Fibroblast of pulmonary artery (primary cell): ENCODE results near the gene OTUD4.
"Not testable (repeated sequence)": the region's sequence is repeated elsewhere in the genome, so short reads cannot be mapped to it uniquely, and the experiment has no call there.

Experiments
- DNase-seq: peaks from one replicate; pipeline ENCODE4 v3.0.0-alpha.2; 2010; ENCODE audit warnings: low read depth
- H3K4me3 ChIP-seq: replicated peaks from 2 replicates; pipeline ENCODE4 v1.5.1; 2011; ENCODE audit warnings: low read depth, mild to moderate bottlenecking, control low read depth, low read length, moderate library complexity
- TF ChIP-seq, protein P1 (sequence below): IDR thresholded peaks from 2 replicates; pipeline ENCODE4 v1.5.1; 2011; ENCODE audit warnings: mild to moderate bottlenecking, control low read depth, low read length, inconsistent platforms; ENCODE audit errors: missing control alignments

The OTUD4 gene, protein sequence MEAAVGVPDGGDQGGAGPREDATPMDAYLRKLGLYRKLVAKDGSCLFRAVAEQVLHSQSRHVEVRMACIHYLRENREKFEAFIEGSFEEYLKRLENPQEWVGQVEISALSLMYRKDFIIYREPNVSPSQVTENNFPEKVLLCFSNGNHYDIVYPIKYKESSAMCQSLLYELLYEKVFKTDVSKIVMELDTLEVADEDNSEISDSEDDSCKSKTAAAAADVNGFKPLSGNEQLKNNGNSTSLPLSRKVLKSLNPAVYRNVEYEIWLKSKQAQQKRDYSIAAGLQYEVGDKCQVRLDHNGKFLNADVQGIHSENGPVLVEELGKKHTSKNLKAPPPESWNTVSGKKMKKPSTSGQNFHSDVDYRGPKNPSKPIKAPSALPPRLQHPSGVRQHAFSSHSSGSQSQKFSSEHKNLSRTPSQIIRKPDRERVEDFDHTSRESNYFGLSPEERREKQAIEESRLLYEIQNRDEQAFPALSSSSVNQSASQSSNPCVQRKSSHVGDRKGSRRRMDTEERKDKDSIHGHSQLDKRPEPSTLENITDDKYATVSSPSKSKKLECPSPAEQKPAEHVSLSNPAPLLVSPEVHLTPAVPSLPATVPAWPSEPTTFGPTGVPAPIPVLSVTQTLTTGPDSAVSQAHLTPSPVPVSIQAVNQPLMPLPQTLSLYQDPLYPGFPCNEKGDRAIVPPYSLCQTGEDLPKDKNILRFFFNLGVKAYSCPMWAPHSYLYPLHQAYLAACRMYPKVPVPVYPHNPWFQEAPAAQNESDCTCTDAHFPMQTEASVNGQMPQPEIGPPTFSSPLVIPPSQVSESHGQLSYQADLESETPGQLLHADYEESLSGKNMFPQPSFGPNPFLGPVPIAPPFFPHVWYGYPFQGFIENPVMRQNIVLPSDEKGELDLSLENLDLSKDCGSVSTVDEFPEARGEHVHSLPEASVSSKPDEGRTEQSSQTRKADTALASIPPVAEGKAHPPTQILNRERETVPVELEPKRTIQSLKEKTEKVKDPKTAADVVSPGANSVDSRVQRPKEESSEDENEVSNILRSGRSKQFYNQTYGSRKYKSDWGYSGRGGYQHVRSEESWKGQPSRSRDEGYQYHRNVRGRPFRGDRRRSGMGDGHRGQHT

DNA sequence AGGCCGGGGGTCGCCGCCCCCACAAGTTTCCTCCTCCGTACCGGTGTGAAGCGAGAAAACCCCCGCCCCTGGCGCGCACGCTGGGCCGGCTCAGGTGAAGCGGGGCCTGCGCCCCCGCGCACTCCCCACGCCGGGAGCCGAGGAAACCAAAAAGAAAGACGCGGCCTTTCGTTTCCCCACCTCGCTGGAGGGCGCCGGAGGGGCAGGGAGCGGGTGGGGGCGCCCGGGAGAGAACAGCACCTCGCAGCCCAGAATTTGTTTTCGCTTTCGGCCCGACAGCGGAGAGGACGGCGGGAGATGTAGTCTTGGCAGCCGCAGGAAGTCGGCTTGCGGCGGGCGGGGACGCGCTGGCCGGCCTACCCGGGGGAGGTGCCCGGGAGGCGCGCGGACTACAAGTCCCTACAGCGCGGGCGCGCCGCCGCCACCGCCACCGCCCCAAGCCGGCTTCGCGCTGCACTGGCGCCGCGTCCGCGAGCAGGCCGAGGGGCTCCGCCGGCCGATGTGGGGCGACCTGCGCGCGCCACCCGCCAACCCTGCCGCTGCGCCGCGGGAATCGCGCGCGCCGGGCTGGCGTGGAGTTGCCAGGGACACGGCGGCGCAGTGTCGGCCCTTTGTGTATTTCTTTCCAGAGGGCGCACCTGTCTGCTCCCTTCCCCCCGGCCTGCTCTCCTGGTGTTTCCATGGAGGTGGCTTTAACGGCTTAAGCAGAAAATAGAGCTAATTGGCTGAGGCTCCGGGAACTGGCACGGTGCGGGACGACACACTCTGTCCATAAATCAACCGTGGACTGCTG lies at the start of gene OTUD4:
Gene OTUD4 (minus strand): TSS at position 292 of the 793 bp plus-strand sequence. CDS start 616 bp downstream, outside the sequence.
- DNase-seq: peak; percentile 96
- H3K4me3 ChIP-seq: peak within 1 kb of the TSS; percentile 85
- TF ChIP-seq, protein P1, sequence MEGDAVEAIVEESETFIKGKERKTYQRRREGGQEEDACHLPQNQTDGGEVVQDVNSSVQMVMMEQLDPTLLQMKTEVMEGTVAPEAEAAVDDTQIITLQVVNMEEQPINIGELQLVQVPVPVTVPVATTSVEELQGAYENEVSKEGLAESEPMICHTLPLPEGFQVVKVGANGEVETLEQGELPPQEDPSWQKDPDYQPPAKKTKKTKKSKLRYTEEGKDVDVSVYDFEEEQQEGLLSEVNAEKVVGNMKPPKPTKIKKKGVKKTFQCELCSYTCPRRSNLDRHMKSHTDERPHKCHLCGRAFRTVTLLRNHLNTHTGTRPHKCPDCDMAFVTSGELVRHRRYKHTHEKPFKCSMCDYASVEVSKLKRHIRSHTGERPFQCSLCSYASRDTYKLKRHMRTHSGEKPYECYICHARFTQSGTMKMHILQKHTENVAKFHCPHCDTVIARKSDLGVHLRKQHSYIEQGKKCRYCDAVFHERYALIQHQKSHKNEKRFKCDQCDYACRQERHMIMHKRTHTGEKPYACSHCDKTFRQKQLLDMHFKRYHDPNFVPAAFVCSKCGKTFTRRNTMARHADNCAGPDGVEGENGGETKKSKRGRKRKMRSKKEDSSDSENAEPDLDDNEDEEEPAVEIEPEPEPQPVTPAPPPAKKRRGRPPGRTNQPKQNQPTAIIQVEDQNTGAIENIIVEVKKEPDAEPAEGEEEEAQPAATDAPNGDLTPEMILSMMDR: no peak

DNA sequence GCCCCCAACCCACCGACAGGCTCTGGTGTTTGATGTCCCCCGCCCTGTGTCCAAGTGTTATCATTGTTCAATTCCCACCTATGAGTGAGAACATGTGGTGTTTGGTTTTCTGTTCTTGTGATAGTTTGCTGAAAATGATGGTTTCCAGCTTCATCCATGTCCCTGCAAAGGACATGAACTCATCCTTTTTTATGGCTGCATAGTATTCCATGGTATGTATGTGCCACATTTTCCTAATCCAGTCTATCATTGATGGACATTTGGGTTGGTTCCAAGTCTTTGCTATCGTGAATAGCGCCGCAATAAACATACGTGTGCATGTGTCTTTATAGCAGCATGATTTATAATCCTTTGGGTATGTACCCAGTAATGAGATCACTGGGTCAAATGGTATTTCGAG lies 42.8 kb upstream of the OTUD4 start:
- DNase-seq, H3K4me3 ChIP-seq: not testable (repeated sequence)

DNA sequence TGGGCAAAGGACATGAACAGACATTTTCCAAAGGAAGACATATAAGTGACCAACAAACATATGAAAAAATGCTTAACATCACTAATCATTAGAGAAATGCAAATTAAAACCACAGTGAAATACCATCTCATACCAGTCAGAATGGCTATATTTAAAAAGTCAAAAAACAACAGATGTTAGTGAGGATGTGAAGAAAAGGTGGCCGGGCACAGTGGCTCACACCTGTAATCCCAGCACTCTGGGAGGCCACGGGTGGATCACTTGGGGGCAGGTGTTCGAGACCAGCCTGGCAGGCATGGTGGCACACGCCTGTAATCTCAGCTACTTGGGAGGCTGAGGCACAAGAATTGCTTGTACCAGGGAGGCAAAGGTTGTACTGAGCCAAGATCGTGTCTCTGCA lies 41.1 kb upstream of the OTUD4 start:
- not testable (repeated sequence) for H3K4me3 ChIP-seq, DNase-seq

DNA sequence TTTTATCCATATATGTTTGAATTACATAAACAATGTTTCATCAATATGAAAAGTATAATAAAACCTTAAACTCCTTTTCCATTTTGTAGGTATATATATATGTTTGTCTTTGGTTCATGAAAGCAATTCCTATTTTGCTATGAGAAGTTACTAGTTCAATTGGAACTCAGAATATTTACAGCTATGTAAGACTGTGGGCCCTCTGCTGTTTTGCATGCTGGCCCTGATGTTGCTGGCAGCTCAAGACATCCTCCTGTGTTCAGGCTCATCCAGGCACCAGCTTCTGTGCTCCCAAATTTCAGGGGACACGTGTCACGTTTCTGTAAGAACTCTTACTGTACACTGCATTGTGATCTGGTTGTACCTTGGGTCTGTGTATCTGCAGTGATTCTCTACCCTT lies 38.7 kb upstream of the OTUD4 start:
- TF ChIP-seq, protein P1: no peak
- no peak for DNase-seq
- H3K4me3 ChIP-seq: no peak overlapping the region

DNA sequence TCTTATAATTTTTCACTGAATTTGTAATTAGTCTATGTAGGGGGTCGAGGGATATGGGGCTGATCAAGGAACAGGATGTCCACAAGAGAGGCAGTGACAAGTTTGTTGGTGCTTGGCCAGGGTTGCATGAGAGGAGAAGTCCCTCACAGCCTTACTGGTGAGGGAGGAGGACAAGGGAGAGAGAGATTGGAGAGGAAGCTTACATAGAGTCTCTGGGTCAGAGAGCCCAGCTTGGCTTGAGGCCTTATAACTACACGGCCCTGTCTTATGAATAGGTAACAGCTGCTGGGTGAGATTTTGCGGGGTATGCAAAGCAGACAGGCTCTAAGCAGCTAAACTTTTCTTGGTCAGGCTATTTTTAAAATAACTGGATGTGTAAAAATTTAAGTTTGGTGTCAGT lies 37.9 kb upstream of the OTUD4 start:
- H3K4me3 ChIP-seq: no peak overlapping the region
- TF ChIP-seq, protein P1: no peak
- DNase-seq: peak; percentile 24

DNA sequence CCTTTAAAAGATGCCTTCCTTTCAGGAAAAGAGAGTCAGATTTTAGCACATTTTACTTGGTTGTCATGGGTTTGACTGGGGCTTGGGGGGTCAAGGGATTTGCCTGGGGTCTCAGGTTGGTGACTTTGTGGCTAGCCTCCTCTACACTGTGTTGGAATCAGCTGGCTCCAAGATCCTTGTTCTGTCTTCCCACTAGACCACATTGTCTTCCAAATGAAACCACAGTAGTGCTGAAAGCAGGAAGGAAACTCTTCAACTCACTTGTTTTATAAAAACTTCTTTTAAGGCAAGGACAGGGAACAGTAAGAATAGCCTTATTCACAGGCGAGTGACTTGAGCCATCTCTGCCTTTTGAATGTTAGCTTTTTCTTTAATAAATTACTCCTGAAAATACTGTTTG lies 37.0 kb upstream of the OTUD4 start:
- TF ChIP-seq, protein P1: no peak
- no peak for DNase-seq
- H3K4me3 ChIP-seq: no peak overlapping the region

DNA sequence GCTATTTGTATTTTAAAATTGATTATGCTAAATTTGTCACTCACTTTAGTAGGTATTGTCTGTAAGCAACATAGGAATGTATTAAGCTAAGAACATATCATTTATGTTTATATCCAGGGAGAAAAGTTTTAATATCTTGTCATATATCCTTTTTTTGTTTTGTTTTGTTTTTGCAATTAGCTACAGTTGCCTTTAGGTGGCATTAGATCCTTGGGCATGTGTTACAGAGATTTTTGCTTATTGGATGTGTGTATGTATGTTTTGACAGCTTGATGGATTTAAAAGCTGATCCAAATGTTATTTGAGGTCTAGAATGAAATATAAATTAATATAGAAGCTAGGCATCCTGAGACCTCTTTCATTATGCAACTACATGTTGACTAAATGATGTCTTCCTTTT lies 36.1 kb upstream of the OTUD4 start:
- H3K4me3 ChIP-seq: no peak overlapping the region
- TF ChIP-seq, protein P1: peak; percentile 75
- DNase-seq: peak; percentile 64
